PC-9 (cell line): ENCODE measurements around the gene ACTN3. TPM values are rescaled to one million over a fixed set of nuclear protein-coding genes. Genes with fewer than 3 reads are reported as not detected.

Source experiments
- BruUV-seq: library from RNA; stranded (reverse); fragments of 400-500 nt; replicated peaks from 2 replicates; lab custom pipeline; 2021; lab: Mats Ljungman, UMichigan
- CTCF ChIA-PET: fragments of 300-600 bp; sonication (Branson Sonifier 250); formaldehyde crosslinking; loops from one replicate; lab custom pipeline; 2022; ENCODE audit warnings: antibody characterized with exemption; lab: Charles Lee
- POLR2A ChIA-PET: fragments of 300-600 bp; sonication (Branson Sonifier 250); formaldehyde crosslinking; loops from one replicate; lab custom pipeline; 2022; ENCODE audit warnings: antibody characterized with exemption; ENCODE audit not compliant: unreplicated experiment; lab: Charles Lee
- DNase-seq, 2 experiments: peaks; one replicate each; pipeline versions ENCODE4 v3.0.0 to v3.0.0-alpha.2; 2015 to 2022; ENCODE audit warnings: mixed read lengths in 1 of 2
- H2AFZ ChIP-seq: fragments of 200-600 bp; sonication (generic); 2 replicates; pipeline ENCODE4 v1.8.1; 2017; ENCODE audit warnings: antibody characterized with exemption
- H3F3A ChIP-seq: fragments of 200-600 bp; sonication (generic); 2 replicates; pipeline ENCODE4 v1.8.1; 2017; ENCODE audit warnings: antibody characterized with exemption, mild to moderate bottlenecking, low read depth; ENCODE audit not compliant: insufficient read depth
- H3K27ac ChIP-seq: fragments of 200-600 bp; sonication (generic); 2 replicates; pipeline ENCODE4 v1.6.1; 2016; ENCODE audit warnings: mixed run types
- H3K27me3 ChIP-seq: fragments of 200-600 bp; sonication (generic); 2 replicates; pipeline ENCODE4 v1.6.1; 2016; ENCODE audit warnings: low read depth, mixed run types; ENCODE audit not compliant: insufficient read depth
- H3K36me3 ChIP-seq: fragments of 200-600 bp; sonication (generic); 2 replicates; pipeline ENCODE4 v1.6.1; 2016; ENCODE audit warnings: low read depth, mixed run types
- H3K4me1 ChIP-seq: fragments of 200-600 bp; sonication (generic); replicated peaks from 2 replicates; pipeline ENCODE4 v1.6.1; 2016; ENCODE audit warnings: mixed run types; ENCODE audit not compliant: insufficient read depth
- H3K4me2 ChIP-seq: fragments of 200-600 bp; sonication (generic); 2 replicates; pipeline ENCODE4 v1.6.1; 2017; ENCODE audit warnings: mixed run types
- H3K4me3 ChIP-seq: fragments of 200-600 bp; sonication (generic); 2 replicates; pipeline ENCODE4 v1.6.1; 2016; ENCODE audit warnings: mixed run types
- H3K79me2 ChIP-seq: fragments of 200-600 bp; sonication (generic); 2 replicates; pipeline ENCODE4 v1.6.1; 2017; ENCODE audit warnings: low read depth, mixed run types
- H3K9me2 ChIP-seq: fragments of 200-600 bp; sonication (generic); 2 replicates; pipeline ENCODE4 v1.8.1; 2017; ENCODE audit warnings: mild to moderate bottlenecking; ENCODE audit not compliant: insufficient read depth
- H3K9me3 ChIP-seq: fragments of 200-600 bp; sonication (generic); 2 replicates; pipeline ENCODE4 v1.8.1; 2016; ENCODE audit warnings: low read depth; ENCODE audit not compliant: insufficient read depth
- H4K20me1 ChIP-seq: fragments of 200-600 bp; sonication (generic); 2 replicates; pipeline ENCODE4 v1.8.1; 2017; ENCODE audit not compliant: insufficient read depth
- EZH2 ChIP-seq: fragments of 200-600 bp; sonication (generic); IDR thresholded peaks from 2 replicates; pipeline ENCODE4 v1.8.0; 2017; ENCODE audit warnings: antibody characterized with exemption, low read depth
- intact Hi-C: fragments of 100-400 bp; cut with micrococcal nuclease; formaldehyde crosslinking; loops from one replicate; pipeline ENCODE4 v1.10.0; 2022; ENCODE audit not compliant: unreplicated experiment
- total RNA-seq: library from RNA; stranded (reverse); gene quantifications from 2 replicates; pipeline ENCODE4 v1.2.3, GENCODE V29; 2021
- TF ChIP-seq, protein P1 (sequence below): fragments of 200-600 bp; sonication (generic); conservative IDR thresholded peaks from 2 replicates; pipeline ENCODE4 v1.6.1; 2017; ENCODE audit warnings: mixed run types, antibody characterized with exemption, mild to moderate bottlenecking, moderate library complexity

ACTN3 gene
- total RNA-seq, 1 experiment from 2014 or later: not detected

- CTCF ChIA-PET: no interaction called here
- no TSS peak for BruUV-seq
- H4K20me1 ChIP-seq: no peaks in the 10 kb centered on the region
Measured at GRCh38 chr11:66529069-66529468, 17.6 kb upstream of the ACTN3 start.

GRCh38 chr11:66529655-66530054 is 17.0 kb upstream of the ACTN3 start:
- H3K27me3 ChIP-seq: no peaks in the 10 kb centered on the region
- TF ChIP-seq EZH2: no peak
- TF ChIP-seq, protein P1, sequence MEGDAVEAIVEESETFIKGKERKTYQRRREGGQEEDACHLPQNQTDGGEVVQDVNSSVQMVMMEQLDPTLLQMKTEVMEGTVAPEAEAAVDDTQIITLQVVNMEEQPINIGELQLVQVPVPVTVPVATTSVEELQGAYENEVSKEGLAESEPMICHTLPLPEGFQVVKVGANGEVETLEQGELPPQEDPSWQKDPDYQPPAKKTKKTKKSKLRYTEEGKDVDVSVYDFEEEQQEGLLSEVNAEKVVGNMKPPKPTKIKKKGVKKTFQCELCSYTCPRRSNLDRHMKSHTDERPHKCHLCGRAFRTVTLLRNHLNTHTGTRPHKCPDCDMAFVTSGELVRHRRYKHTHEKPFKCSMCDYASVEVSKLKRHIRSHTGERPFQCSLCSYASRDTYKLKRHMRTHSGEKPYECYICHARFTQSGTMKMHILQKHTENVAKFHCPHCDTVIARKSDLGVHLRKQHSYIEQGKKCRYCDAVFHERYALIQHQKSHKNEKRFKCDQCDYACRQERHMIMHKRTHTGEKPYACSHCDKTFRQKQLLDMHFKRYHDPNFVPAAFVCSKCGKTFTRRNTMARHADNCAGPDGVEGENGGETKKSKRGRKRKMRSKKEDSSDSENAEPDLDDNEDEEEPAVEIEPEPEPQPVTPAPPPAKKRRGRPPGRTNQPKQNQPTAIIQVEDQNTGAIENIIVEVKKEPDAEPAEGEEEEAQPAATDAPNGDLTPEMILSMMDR: no peak
- CTCF ChIA-PET: no interaction called here
- no peaks in the 10 kb centered on the region for H4K20me1 ChIP-seq
- H3K27ac ChIP-seq: no peak overlapping the region
- peaks cover 10% of the 10 kb centered on the region; the same call in 1 of the 2 replicates for H3F3A ChIP-seq
- no peak overlapping the region for H2AFZ ChIP-seq
- H3K79me2 ChIP-seq: no peaks in the 10 kb centered on the region
- DNase-seq: no peak
- intact Hi-C loops: no loop called here
- H3K9me3 ChIP-seq: no peaks in the 10 kb centered on the region
- H3K36me3 ChIP-seq: no peaks in the 10 kb centered on the region
- no peak overlapping the region for H3K4me3 ChIP-seq
- H3K9me2 ChIP-seq: no peaks in the 10 kb centered on the region
- POLR2A ChIA-PET: interaction anchor here (0.7 kb wide), 1 partner anchor 335 kb away, joined by 4 read pairs; no protein-coding TSS in a partner anchor
- BruUV-seq: no TSS peak
- no peak overlapping the region for H3K4me2 ChIP-seq
- no peaks in the 10 kb centered on the region for H3K4me1 ChIP-seq

More at GRCh38 chr11:66529069-66529468, 17.6 kb upstream of the ACTN3 start:
- no peak overlapping the region for H3K4me2 ChIP-seq
- H3K27me3 ChIP-seq: no peaks in the 10 kb centered on the region
- intact Hi-C loops: no loop called here
- no peaks in the 10 kb centered on the region for H3K9me3 ChIP-seq
- no peaks in the 10 kb centered on the region for H3K79me2 ChIP-seq
- no peak for TF ChIP-seq EZH2
- TF ChIP-seq, protein P1: no peak
- H3K4me1 ChIP-seq: no peaks in the 10 kb centered on the region
- H3K27ac ChIP-seq: no peak overlapping the region
- H3K36me3 ChIP-seq: no peaks in the 10 kb centered on the region
- H3F3A ChIP-seq: peaks cover 10% of the 10 kb centered on the region; the same call in 1 of the 2 replicates
- no peak overlapping the region for H2AFZ ChIP-seq
- no peak overlapping the region for H3K4me3 ChIP-seq
- POLR2A ChIA-PET: interaction anchor here (0.7 kb wide), 1 partner anchor 336 kb away, joined by 4 read pairs; no protein-coding TSS in a partner anchor
- no peak for DNase-seq
- no peaks in the 10 kb centered on the region for H3K9me2 ChIP-seq

GRCh38 chr11:66530927-66531709 is 15.6 kb upstream of the ACTN3 start:
- no peak for DNase-seq
- no TSS peak for BruUV-seq
- no peaks in the 10 kb centered on the region for H4K20me1 ChIP-seq
- no peak overlapping the region for H2AFZ ChIP-seq
- no peak overlapping the region for H3K27ac ChIP-seq
- H3K27me3 ChIP-seq: no peaks in the 10 kb centered on the region
- no peak overlapping the region for H3K4me2 ChIP-seq
- peaks cover 16% of the 10 kb centered on the region; the same call in 1 of the 2 replicates for H3F3A ChIP-seq
- TF ChIP-seq, protein P1: no peak
- TF ChIP-seq EZH2: no peak
- H3K79me2 ChIP-seq: no peaks in the 10 kb centered on the region
- H3K9me3 ChIP-seq: no peaks in the 10 kb centered on the region
- ChIA-PET POLR2A (no interaction called here), CTCF (no interaction called here)
- no peaks in the 10 kb centered on the region; the same call in 1 of the 2 replicates for H3K36me3 ChIP-seq
- no peaks in the 10 kb centered on the region for H3K4me1 ChIP-seq
- intact Hi-C loops: no loop called here
- no peak overlapping the region for H3K4me3 ChIP-seq
- H3K9me2 ChIP-seq: no peaks in the 10 kb centered on the region
